ENCODE data around the gene EOLA1. TPM values are rescaled to one million over a fixed set of nuclear protein-coding genes. Genes with fewer than 3 reads are reported as not detected.

The EOLA1 gene
- total and polyA plus RNA-seq, 2 of the 4 experiments (the other 2 are of a cell fraction) = 15.5 to 16.8 TPM

DNA sequence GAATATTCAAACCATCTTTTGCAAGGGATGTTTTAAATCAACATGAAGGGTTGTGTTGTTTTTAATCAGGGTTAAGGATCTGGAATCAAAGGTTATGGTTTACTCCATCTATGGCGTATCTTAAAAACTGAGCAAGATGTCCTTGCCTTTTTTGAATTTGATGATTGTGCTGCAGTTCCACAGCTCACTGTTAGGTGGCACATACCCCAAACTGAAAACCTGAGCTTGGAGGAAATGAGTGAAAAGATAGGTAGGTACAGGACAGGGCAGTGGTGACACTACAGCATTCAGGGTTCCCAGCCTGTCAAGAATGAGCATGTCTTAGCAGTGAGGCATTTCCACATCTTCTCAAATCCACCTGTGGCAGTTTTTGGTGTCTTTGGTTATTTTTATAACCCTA, 13.1 kb upstream of the EOLA1 start:
- H4K8ac ChIP-seq (ENCODE audit: low read depth in 2 of 2, low read length in 2 of 2) = no peak overlapping the region
- H3K14ac ChIP-seq (replicated peaks; ENCODE audit: low read depth, low read length) = no peak overlapping the region
- ATAC-seq (ENCODE audit: low read depth) = peak; percentile 53

More for the DNA sequence above, 13.1 kb upstream of the EOLA1 start:
- H2BK15ac ChIP-seq (ENCODE audit: low read depth, low read length) = no peak overlapping the region
- no peak overlapping the region for H3K4me3 ChIP-seq (ENCODE audit: insufficient read depth, low read depth, low read length)
- no peak overlapping the region for H4K91ac ChIP-seq (ENCODE audit: insufficient read depth, low read depth, low read length)
- POLR2A ChIA-PET (ENCODE audit: unreplicated experiment) = no interaction called here
- no peaks in the 10 kb centered on the region for H3K79me1 ChIP-seq (ENCODE audit: low read depth in 1 of 2, low read length in 2 of 2)
- H3K4ac ChIP-seq (ENCODE audit: low read depth, low read length) = no peak overlapping the region
- no peaks in the 10 kb centered on the region; the same call in 1 of the 2 replicates for H3K4me1 ChIP-seq (ENCODE audit: control insufficient read depth, insufficient read depth, low read length)
- TF ChIP-seq ELK1 (IDR thresholded peaks at IDR 0.05; ENCODE audit: borderline replicate concordance, low read depth, low read length) (no peak), CEBPB (IDR thresholded peaks at IDR 0.05; ENCODE audit: low read depth, low read length) (no peak), POLR2A (IDR thresholded peaks at IDR 0.05; ENCODE audit: low read depth, low read length) (no peak), RAD21 (IDR thresholded peaks at IDR 0.05; ENCODE audit: low read length) (peak; percentile 30), CHD1 (IDR thresholded peaks at IDR 0.05; ENCODE audit: low read depth, low read length) (no peak), MAZ (IDR thresholded peaks at IDR 0.05; ENCODE audit: borderline replicate concordance, low read depth, low read length) (no peak), SMC3 (IDR thresholded peaks at IDR 0.05; ENCODE audit: low read depth, low read length) (peak; percentile 30; the same call in 1 of the 2 replicates)
- TF ChIP-seq, protein P1, sequence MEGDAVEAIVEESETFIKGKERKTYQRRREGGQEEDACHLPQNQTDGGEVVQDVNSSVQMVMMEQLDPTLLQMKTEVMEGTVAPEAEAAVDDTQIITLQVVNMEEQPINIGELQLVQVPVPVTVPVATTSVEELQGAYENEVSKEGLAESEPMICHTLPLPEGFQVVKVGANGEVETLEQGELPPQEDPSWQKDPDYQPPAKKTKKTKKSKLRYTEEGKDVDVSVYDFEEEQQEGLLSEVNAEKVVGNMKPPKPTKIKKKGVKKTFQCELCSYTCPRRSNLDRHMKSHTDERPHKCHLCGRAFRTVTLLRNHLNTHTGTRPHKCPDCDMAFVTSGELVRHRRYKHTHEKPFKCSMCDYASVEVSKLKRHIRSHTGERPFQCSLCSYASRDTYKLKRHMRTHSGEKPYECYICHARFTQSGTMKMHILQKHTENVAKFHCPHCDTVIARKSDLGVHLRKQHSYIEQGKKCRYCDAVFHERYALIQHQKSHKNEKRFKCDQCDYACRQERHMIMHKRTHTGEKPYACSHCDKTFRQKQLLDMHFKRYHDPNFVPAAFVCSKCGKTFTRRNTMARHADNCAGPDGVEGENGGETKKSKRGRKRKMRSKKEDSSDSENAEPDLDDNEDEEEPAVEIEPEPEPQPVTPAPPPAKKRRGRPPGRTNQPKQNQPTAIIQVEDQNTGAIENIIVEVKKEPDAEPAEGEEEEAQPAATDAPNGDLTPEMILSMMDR (conservative IDR thresholded peaks at IDR 0.05; ENCODE audit: low read depth, low read length) = peak; percentile 50
- DNase-seq = peak; percentile 28
- no peaks in the 10 kb centered on the region for H3K9me1 ChIP-seq (ENCODE audit: insufficient read depth, low read length)
- H2AFZ ChIP-seq (replicated peaks; ENCODE audit: low read length, poor library complexity) = no peak overlapping the region
- no peak overlapping the region for H3K9ac ChIP-seq (ENCODE audit: low read depth, low read length)
- H2BK20ac ChIP-seq (ENCODE audit: low read depth, low read length) = no peak overlapping the region
- H3K56ac ChIP-seq (ENCODE audit: extremely low read depth, insufficient read depth, low read length) = no peak overlapping the region
- H3K4me2 ChIP-seq (ENCODE audit: low read depth, low read length) = no peak overlapping the region
- H3K27ac ChIP-seq (ENCODE audit: insufficient read depth, low read length) = no peak overlapping the region
- no TSS peak for BruUV-seq (replicated peaks)
- H2AK5ac ChIP-seq (ENCODE audit: low read depth, low read length) = no peak overlapping the region
- in situ Hi-C loops (cut with MboI; ENCODE audit: low sequenced_read_pairs) (no loop called here), dilution Hi-C loops (cut with HindIII; ENCODE audit: low sequenced_read_pairs, unreplicated experiment) (no loop called here), intact Hi-C loops (cut with micrococcal nuclease) (no loop called here)
- no peak overlapping the region for H2AK9ac ChIP-seq (replicated peaks; ENCODE audit: low read depth, low read length, poor library complexity)
- H3K36me3 ChIP-seq (ENCODE audit: control insufficient read depth, insufficient read depth, low read length) = peaks cover 2% of the 10 kb centered on the region; the same call in 1 of the 2 replicates
- H2BK5ac ChIP-seq (ENCODE audit: low read depth, low read length, poor library complexity, severe bottlenecking) = no peak overlapping the region
- CTCF ChIA-PET = no interaction called here
- H4K20me1 ChIP-seq (ENCODE audit: insufficient read depth, low read length) = no peaks in the 10 kb centered on the region
- H3K18ac ChIP-seq (ENCODE audit: low read depth, low read length) = no peak overlapping the region
- H3K9me3 ChIP-seq (ENCODE audit: control insufficient read depth, insufficient read depth, low read length) = no peaks in the 10 kb centered on the region
- no peak overlapping the region for H3K23ac ChIP-seq (ENCODE audit: low read depth, low read length)
- H2BK120ac ChIP-seq (ENCODE audit: low read depth, low read length) = no peak overlapping the region
- peaks cover 2% of the 10 kb centered on the region; the same call in 1 of the 2 replicates for H3K27me3 ChIP-seq (ENCODE audit: control insufficient read depth, insufficient read depth, low read length)
- no peak overlapping the region for H4K5ac ChIP-seq (ENCODE audit: low read depth, low read length)
- WGBS, 2 experiments (ENCODE audit: extremely low coverage in 2 of 2, insufficient read length in 1 of 2) = 60% methylated on average over 1 of the region's 1 CpG; no CpG with 5 or more reads in 1 of the 2 experiments
